Uterus (tissue), 4 donors: ENCODE data around the gene CNTNAP5. TPM values are rescaled to one million over a fixed set of nuclear protein-coding genes. Genes with fewer than 3 reads are reported as not detected.

Experiments
- DNase-seq, 2 donors: peaks; one replicate each; pipeline ENCODE4 v3.0.0-alpha.2; 2019 to 2020
- H3K27ac ChIP-seq, 2 donors: fragments of 200-600 bp; sonication (generic); 1 replicate in 1 of 2; 2 replicates in 1 of 2; pipeline ENCODE4 v1.5.1; 2016 to 2018
- H3K27me3 ChIP-seq, 2 donors: fragments of 200-600 bp; sonication (generic); one replicate each; pipeline ENCODE4 v1.5.1; 2018 to 2019; ENCODE audit warnings: control low read depth in 1 of 2
- H3K36me3 ChIP-seq, 2 donors: fragments of 200-600 bp; sonication (generic); one replicate each; pipeline ENCODE4 v1.5.1; 2019; ENCODE audit warnings: control low read depth in 1 of 2
- H3K4me1 ChIP-seq, 2 donors: fragments of 200-600 bp; sonication (generic); one replicate each; pipeline ENCODE4 v1.5.1; 2018 to 2019; ENCODE audit warnings: control low read depth in 1 of 2
- H3K4me3 ChIP-seq, 2 donors: fragments of 200-600 bp; sonication (generic); 1 replicate in 1 of 2; 2 replicates in 1 of 2; pipeline ENCODE4 v1.5.1; 2018 to 2019; ENCODE audit warnings: mild to moderate bottlenecking in 1 of 2
- H3K9me3 ChIP-seq, 2 donors: fragments of 200-600 bp; sonication (generic); one replicate each; pipeline ENCODE4 v1.5.1; 2019; ENCODE audit warnings: control low read depth in 1 of 2
- CTCF ChIP-seq, 4 experiments: fragments of 200-600 bp in 2 of 4; fragments of 450-650 bp in 2 of 4; sonication (generic) in 2 of 4; IDR thresholded peaks; one replicate each; pipeline ENCODE4 v1.5.1; 2016 to 2019; ENCODE audit warnings: antibody characterized with exemption in 4 of 4, mild to moderate bottlenecking in 2 of 4, moderate library complexity in 1 of 4
- POLR2A ChIP-seq, 2 donors: fragments of 450-650 bp; IDR thresholded peaks; one replicate each; pipeline ENCODE4 v1.6.1; 2016; ENCODE audit warnings: antibody characterized with exemption in 2 of 2, mild to moderate bottlenecking in 1 of 2, moderate library complexity in 1 of 2
- intact Hi-C: fragments of 100-400 bp; cut with DNase I; formaldehyde crosslinking; loops from one replicate; pipeline ENCODE4 v1.15.1; 2023; ENCODE audit warnings: low total_unique reads
- total RNA-seq, 4 donors: library from RNA; depleted of rRNA in 3 of 4; stranded (reverse); fragments of >200 nt in 3 of 4; gene quantifications; one replicate each; pipeline versions ENCODE4 v1.1.0 to v1.2.4, GENCODE V29; 2014 to 2023
- donor health status: DM: yes; HTN: yes; CAD: no.

Gene CNTNAP5
- total RNA-seq, 4 donors from 2014 or later, result 1.4 TPM; not detected in 3

- H3K4me1 ChIP-seq, result no peaks in the 10 kb centered on the region
- no peaks in the 10 kb centered on the region for H3K27me3 ChIP-seq
- no peak overlapping the region for H3K27ac ChIP-seq
- H3K9me3 ChIP-seq, result no peaks in the 10 kb centered on the region
- intact Hi-C loops, result no loop called here
- no peak overlapping the region for H3K4me3 ChIP-seq
- TF ChIP-seq CTCF (IDR thresholded peaks at IDR 0.05) (no peak), POLR2A (IDR thresholded peaks at IDR 0.05) (no peak)
- no peak for DNase-seq
- no peaks in the 10 kb centered on the region for H3K36me3 ChIP-seq
Observed at GRCh38 chr2:124523096-124523495, 498.0 kb downstream of the CNTNAP5 start.

- Histone ChIP-seq H3K36me3 (no peaks in the 10 kb centered on the region), H3K4me1 (no peaks in the 10 kb centered on the region), H3K27ac (no peak overlapping the region), H3K27me3 (no peaks in the 10 kb centered on the region), H3K9me3 (no peaks in the 10 kb centered on the region), H3K4me3 (no peak overlapping the region)
- intact Hi-C loops, result no loop called here
- TF ChIP-seq CTCF (IDR thresholded peaks at IDR 0.05), result no peak
- no peak for TF ChIP-seq POLR2A (IDR thresholded peaks at IDR 0.05)
- DNase-seq, result no peak
Observed at GRCh38 chr2:124524155-124524915, 499.2 kb downstream of the CNTNAP5 start.

GRCh38 chr2:124526221-124526620, 501.1 kb downstream of the CNTNAP5 start:
- H3K27ac ChIP-seq, result no peak overlapping the region
- no peaks in the 10 kb centered on the region for H3K27me3 ChIP-seq
- H3K4me1 ChIP-seq, result no peaks in the 10 kb centered on the region
- intact Hi-C loops, result no loop called here
- DNase-seq, result no peak
- H3K36me3 ChIP-seq, result no peaks in the 10 kb centered on the region
- no peak overlapping the region for H3K4me3 ChIP-seq
- TF ChIP-seq POLR2A (IDR thresholded peaks at IDR 0.05), result no peak
- no peak for TF ChIP-seq CTCF (IDR thresholded peaks at IDR 0.05)
- H3K9me3 ChIP-seq, result no peaks in the 10 kb centered on the region

GRCh38 chr2:124530203-124530602, 505.1 kb downstream of the CNTNAP5 start:
- no peak for TF ChIP-seq POLR2A (IDR thresholded peaks at IDR 0.05)
- no peak for TF ChIP-seq CTCF (IDR thresholded peaks at IDR 0.05)
- intact Hi-C loops, result no loop called here
- Histone ChIP-seq H3K4me3 (no peak overlapping the region), H3K36me3 (no peaks in the 10 kb centered on the region), H3K27ac (no peak overlapping the region), H3K4me1 (no peaks in the 10 kb centered on the region), H3K9me3 (no peaks in the 10 kb centered on the region), H3K27me3 (no peaks in the 10 kb centered on the region)
- DNase-seq, result no peak

DNA sequence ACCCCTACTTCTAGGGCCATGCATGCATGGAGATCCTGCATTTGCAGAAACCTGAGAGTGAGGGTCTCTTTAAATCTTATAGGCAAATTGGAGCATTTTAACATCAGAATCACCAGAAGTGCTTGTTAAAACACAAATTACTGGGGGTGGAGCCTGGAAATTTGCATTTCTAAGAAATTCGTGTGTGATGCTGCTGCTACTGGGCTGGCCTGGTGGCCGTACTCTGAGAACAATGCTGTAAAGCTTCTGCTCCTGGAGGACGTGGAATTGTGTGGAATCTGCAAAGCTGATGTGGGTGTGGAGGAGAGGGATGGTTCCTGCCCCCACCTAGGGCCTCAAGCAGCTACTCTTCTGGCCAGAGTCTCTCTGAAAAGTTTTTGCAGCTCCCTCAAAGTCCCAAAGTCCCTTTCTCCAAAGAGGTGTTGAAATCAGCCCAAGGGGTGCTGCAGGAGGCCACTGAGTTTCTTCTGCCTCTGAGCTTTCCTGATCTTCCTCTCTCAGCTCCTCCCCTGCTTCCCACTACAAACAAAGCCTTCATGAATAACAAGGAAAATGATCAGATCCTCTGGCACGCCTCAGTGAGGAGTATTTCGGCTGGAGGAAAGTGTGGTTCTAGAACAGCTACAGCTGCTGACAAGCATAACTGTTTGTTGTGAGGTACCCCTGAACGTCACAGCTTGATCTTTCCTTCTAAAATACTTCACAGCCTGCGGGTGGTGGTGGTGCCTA, 508.3 kb downstream of the CNTNAP5 start:
- Histone ChIP-seq H3K27ac (no peak overlapping the region), H3K36me3 (no peaks in the 10 kb centered on the region), H3K4me1 (no peaks in the 10 kb centered on the region), H3K27me3 (no peaks in the 10 kb centered on the region), H3K9me3 (no peaks in the 10 kb centered on the region), H3K4me3 (no peak overlapping the region)
- intact Hi-C loops, result no loop called here
- TF ChIP-seq CTCF (IDR thresholded peaks at IDR 0.05) (no peak), POLR2A (IDR thresholded peaks at IDR 0.05) (no peak)
- DNase-seq, result no peak
